Activated CD8-positive, alpha-beta memory T cell treated with anti-CD3 and anti-CD28 coated beads for 48 hours (primary cell): ENCODE results near the gene ZFYVE21.

Source experiments
- DNase-seq, 3 experiments: peaks; one replicate each; pipeline ENCODE4 v3.0.0-alpha.2; 2020; ENCODE audit warnings: low read depth in 2 of 3, low spot score in 2 of 3

ZFYVE21 gene

GRCh38 chr14:103736546-103737431 lies 21.2 kb downstream of the ZFYVE21 start:
- DNase-seq, result no peak

GRCh38 chr14:103737432-103738045 lies 21.9 kb downstream of the ZFYVE21 start:
- DNase-seq, result no peak

- DNase-seq, result no peak
Observed at GRCh38 chr14:103738166-103738565, 22.6 kb downstream of the ZFYVE21 start.

- DNase-seq, result no peak
Observed at GRCh38 chr14:103738701-103739451, 23.3 kb downstream of the ZFYVE21 start.

- no peak for DNase-seq
Observed at GRCh38 chr14:103739466-103739792, 23.8 kb downstream of the ZFYVE21 start.

- no peak for DNase-seq
Observed at GRCh38 chr14:103739793-103740501, 24.3 kb downstream of the ZFYVE21 start.

GRCh38 chr14:103740991-103741689 lies 25.5 kb downstream of the ZFYVE21 start:
- DNase-seq, result no peak

GRCh38 chr14:103741876-103742275 lies 26.3 kb downstream of the ZFYVE21 start:
- DNase-seq, result no peak

- no peak for DNase-seq
Observed at GRCh38 chr14:103742499-103743255, 27.1 kb downstream of the ZFYVE21 start.

GRCh38 chr14:103743691-103744090 lies 28.1 kb downstream of the ZFYVE21 start:
- DNase-seq, result no peak

GRCh38 chr14:103744621-103745395 lies 29.2 kb downstream of the ZFYVE21 start:
- no peak for DNase-seq

- DNase-seq, result no peak
Observed at GRCh38 chr14:103745424-103745823, 29.8 kb downstream of the ZFYVE21 start.

- DNase-seq, result no peak
Observed at GRCh38 chr14:103746701-103747100, 31.1 kb downstream of the ZFYVE21 start.

- peak; percentile 11 to 16 (median 15) for DNase-seq
Observed at GRCh38 chr14:103748534-103748857, 32.9 kb downstream of the ZFYVE21 start.

- no peak for DNase-seq
Observed at GRCh38 chr14:103749452-103749851, 33.8 kb downstream of the ZFYVE21 start.

- no peak for DNase-seq
Observed at GRCh38 chr14:103749860-103750259, 34.2 kb downstream of the ZFYVE21 start.

- DNase-seq, result no peak
Observed at GRCh38 chr14:103753774-103754173, 38.2 kb downstream of the ZFYVE21 start.

- no peak for DNase-seq
Observed at GRCh38 chr14:103755060-103755459, 39.5 kb downstream of the ZFYVE21 start.

GRCh38 chr14:103758059-103758776 lies 42.6 kb downstream of the ZFYVE21 start:
- DNase-seq, result no peak
